ENCODE data around the gene KANSL3.

DNA sequence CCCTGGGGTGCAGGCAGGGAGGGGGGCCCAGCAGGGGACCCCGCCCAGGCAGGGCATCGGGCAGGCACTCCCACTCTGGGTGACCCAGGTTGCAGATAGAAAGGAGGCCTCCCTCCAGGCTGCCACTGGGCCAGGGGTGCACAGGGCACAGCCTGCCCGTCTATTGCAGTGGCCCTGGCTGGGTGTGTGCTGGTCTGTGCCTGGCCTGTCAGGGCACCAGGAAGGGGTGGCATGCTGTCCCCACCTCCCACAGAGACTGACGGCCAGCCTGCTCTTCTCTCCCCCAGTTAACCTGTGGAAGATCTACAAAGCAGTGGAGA, 88.7 kb downstream of the KANSL3 start:
- TF ChIP-seq FOXA1 (IDR thresholded peaks at IDR 0.05) = no peak
- no peak for TF ChIP-seq NFRKB (IDR thresholded peaks at IDR 0.05)
- no peak for TF ChIP-seq HDGF (IDR thresholded peaks at IDR 0.05; ENCODE audit: borderline replicate concordance)
- no peak for TF ChIP-seq CTBP1 (IDR thresholded peaks at IDR 0.05; ENCODE audit: borderline replicate concordance)
- TF ChIP-seq ELF4 (IDR thresholded peaks at IDR 0.05) = no peak
- no peak for TF ChIP-seq ZNF384 (IDR thresholded peaks at IDR 0.05)
- TF ChIP-seq BHLHE40 (IDR thresholded peaks at IDR 0.05; ENCODE audit: borderline replicate concordance) = no peak
- no peak for TF ChIP-seq SUZ12 (IDR thresholded peaks at IDR 0.05)
- TF ChIP-seq FOXM1 (IDR thresholded peaks at IDR 0.05; ENCODE audit: borderline replicate concordance) = no peak

Measured in HEK293T (cell line).